HepG2 (cell line): Measurements from ENCODE around the gene COQ6. TPM values are rescaled to one million over a fixed set of nuclear protein-coding genes. Genes with fewer than 3 reads are reported as not detected.

ENCODE experiments used
- ATAC-seq: fragments of 200-7000 bp; cut with Tn5 transposase; 3 replicates; pipeline ENCODE4 v1.9.1; 2020; ENCODE audit warnings: mild to moderate bottlenecking, moderate library complexity
- BruUV-seq: library from RNA; stranded (reverse); fragments of 400-500 nt; replicated peaks from 2 replicates; lab custom pipeline; 2021; lab: Mats Ljungman, UMichigan
- CTCF ChIA-PET: fragments of 300-600 bp; formaldehyde crosslinking; extraction: SDS; loops from one replicate; lab custom pipeline; 2021; ENCODE audit warnings: low total read pairs, inconsistent platforms, low intra/inter-chr PET ratio; lab: Yijun Ruan, JAX
- POLR2A ChIA-PET: fragments of 350-600 bp; sonication (Branson Sonifier 250); formaldehyde crosslinking; loops from one replicate; lab custom pipeline; 2020; ENCODE audit warnings: antibody characterized with exemption, inconsistent platforms; lab: Yijun Ruan, JAX
- DNase-seq: peaks from one replicate; pipeline ENCODE4 v3.0.0-alpha.2; 2015; ENCODE audit warnings: low spot score
- FAIRE-seq: peaks from 3 replicates; lab custom pipeline; 2011; peaks lifted over from hg19 to GRCh38; lab: Jason Lieb, UNC
- H2AFZ ChIP-seq: one replicate; pipeline ENCODE4 v1.6.1; 2011; ENCODE audit warnings: low read length, inconsistent platforms
- H3K27ac ChIP-seq: fragments of 300-600 bp; 3 replicates; pipeline ENCODE4 v1.8.0; 2011; ENCODE audit warnings: mixed run types, mild to moderate bottlenecking, mixed read lengths, low read length, inconsistent platforms; ENCODE audit not compliant: insufficient read depth; ENCODE audit errors: extremely low read length
- H3K27me3 ChIP-seq, 2 experiments: fragments of 200-600 bp in 1 of 2; 2 replicates in 1 of 2; 3 replicates in 1 of 2; pipeline versions ENCODE4 v1.6.0 to v1.8.0; 2011; ENCODE audit warnings: low read length in 2 of 2, mild to moderate bottlenecking in 2 of 2, moderate library complexity in 2 of 2, inconsistent platforms in 1 of 2; ENCODE audit not compliant: insufficient read depth in 2 of 2, control insufficient read depth in 1 of 2
- H3K36me3 ChIP-seq, 2 experiments: fragments of 200-600 bp in 1 of 2; replicated peaks in 1 of 2; 2 replicates in 1 of 2; 3 replicates in 1 of 2; pipeline versions ENCODE4 v1.5.1 to v1.8.0; 2011; ENCODE audit warnings: low read length in 2 of 2, inconsistent platforms in 1 of 2; ENCODE audit not compliant: insufficient read depth in 2 of 2, control insufficient read depth in 1 of 2
- H3K4me1 ChIP-seq: 2 replicates; pipeline ENCODE4 v1.5.1; 2012; ENCODE audit warnings: low read length, inconsistent platforms; ENCODE audit not compliant: insufficient read depth
- H3K4me2 ChIP-seq: 2 replicates; pipeline ENCODE4 v1.6.0; 2011; ENCODE audit warnings: low read depth, low read length, inconsistent platforms
- H3K4me3 ChIP-seq, 3 experiments: fragments of 200-600 bp in 1 of 3; sonication (generic), shearing (Covaris generic) in 1 of 3; replicated peaks in 1 of 3; 2 replicates each; pipeline ENCODE4 v1.5.1; 2011 to 2016; ENCODE audit warnings: low read length in 3 of 3, inconsistent platforms in 2 of 3, low read depth in 2 of 3, mild to moderate bottlenecking in 2 of 3, control low read depth in 1 of 3, mixed read lengths in 1 of 3; ENCODE audit not compliant: insufficient read depth in 1 of 3
- H3K79me2 ChIP-seq: one replicate; pipeline ENCODE4 v1.6.1; 2011; ENCODE audit warnings: low read length, inconsistent platforms; ENCODE audit not compliant: insufficient read depth
- H3K9ac ChIP-seq: 2 replicates; pipeline ENCODE4 v1.6.0; 2011; ENCODE audit warnings: mild to moderate bottlenecking, low read depth, low read length, inconsistent platforms; ENCODE audit not compliant: insufficient read depth
- H3K9me3 ChIP-seq: 2 replicates; pipeline ENCODE4 v1.5.1; 2012; ENCODE audit warnings: mild to moderate bottlenecking, low read length
- H4K20me1 ChIP-seq: 2 replicates; pipeline ENCODE4 v1.6.0; 2011; ENCODE audit warnings: inconsistent platforms, mild to moderate bottlenecking, low read length, moderate library complexity; ENCODE audit not compliant: insufficient read depth
- BCL3 ChIP-seq: sonication (generic); formaldehyde crosslinking; IDR thresholded peaks from 2 replicates; pipeline ENCODE4 v1.5.1; 2020; ENCODE audit warnings: mild to moderate bottlenecking, missing genetic modification reagents, moderate library complexity
- CBX2 ChIP-seq, 2 experiments: fragments of 200-600 bp in 1 of 2; sonication (generic); formaldehyde crosslinking in 1 of 2; IDR thresholded peaks; 2 replicates each; pipeline versions ENCODE4 v1.7.0 to v1.8.1; 2018 to 2022; ENCODE audit warnings: low read depth in 2 of 2, low read length in 1 of 2, mild to moderate bottlenecking in 1 of 2, missing genetic modification reagents in 1 of 2
- CHD2 ChIP-seq: IDR thresholded peaks from 2 replicates; pipeline ENCODE4 v1.6.1; 2011; ENCODE audit warnings: low read depth, low read length, improper control_type of control experiment
- ELK4 ChIP-seq: sonication (generic); formaldehyde crosslinking; IDR thresholded peaks from 2 replicates; pipeline ENCODE4 v1.9.0; 2021; ENCODE audit warnings: missing genetic modification reagents, borderline replicate concordance
- FUBP1 ChIP-seq: sonication (generic); formaldehyde crosslinking; IDR thresholded peaks from 2 replicates; pipeline ENCODE4 v1.5.1; 2020; ENCODE audit warnings: missing genetic modification reagents, mild to moderate bottlenecking, borderline replicate concordance
- GLI4 ChIP-seq: sonication (generic); formaldehyde crosslinking; IDR thresholded peaks from 2 replicates; pipeline ENCODE4 v1.5.1; 2020; ENCODE audit warnings: missing genetic modification reagents, mild to moderate bottlenecking, moderate library complexity, borderline replicate concordance
- RAD21 ChIP-seq: fragments of 450-650 bp; formaldehyde crosslinking; IDR thresholded peaks from 2 replicates; pipeline ENCODE4 v1.5.0; 2020; ENCODE audit warnings: mild to moderate bottlenecking
- SIN3A ChIP-seq: IDR thresholded peaks from 2 replicates; pipeline ENCODE4 v1.6.1; 2011; ENCODE audit warnings: low read depth, mild to moderate bottlenecking, control low read depth, low read length, borderline replicate concordance
- SMAD3 ChIP-seq: sonication (generic); formaldehyde crosslinking; IDR thresholded peaks from 2 replicates; pipeline ENCODE4 v1.4.0; 2020; ENCODE audit warnings: missing genetic modification reagents
- SMARCC2 ChIP-seq: fragments of 450-650 bp; IDR thresholded peaks from 2 replicates; pipeline ENCODE4 v1.6.1; 2017; ENCODE audit warnings: antibody characterized with exemption, mild to moderate bottlenecking
- SRY ChIP-seq: sonication (generic); formaldehyde crosslinking; IDR thresholded peaks from 2 replicates; pipeline ENCODE4 v1.8.0; 2022; ENCODE audit warnings: mild to moderate bottlenecking, missing genetic modification reagents
- ZMYM3 ChIP-seq: sonication (generic); formaldehyde crosslinking; IDR thresholded peaks from 2 replicates; pipeline ENCODE4 v1.5.1; 2020; ENCODE audit warnings: mild to moderate bottlenecking, missing genetic modification reagents
- ZNF20 ChIP-seq: sonication (generic); formaldehyde crosslinking; IDR thresholded peaks from 2 replicates; pipeline ENCODE4 v1.4.0; 2020; ENCODE audit warnings: mild to moderate bottlenecking, moderate library complexity, missing genetic modification reagents
- ZNF468 ChIP-seq: sonication (generic); formaldehyde crosslinking; IDR thresholded peaks from 2 replicates; pipeline ENCODE4 v1.8.0; 2022; ENCODE audit warnings: mild to moderate bottlenecking, moderate library complexity, missing genetic modification reagents
- ZNF775 ChIP-seq: sonication (generic); formaldehyde crosslinking; IDR thresholded peaks from 2 replicates; pipeline ENCODE4 v1.4.0; 2020; ENCODE audit warnings: missing genetic modification reagents, mild to moderate bottlenecking, moderate library complexity, borderline replicate concordance
- WGBS: methylation state at CpG from one replicate; pipeline ENCODE4 v1.1.6; 2017; ENCODE audit warnings: low lambda C conversion rate; 5-methylcytosine and 5-hydroxymethylcytosine counted together
- in situ Hi-C: cut with HindIII; loops from 2 replicates; pipeline ENCODE4 v1.10.0; 2017; ENCODE audit warnings: low pct_unique_long_range_greater_than_20kb; ENCODE audit not compliant: extremely low pct_ligation_motif_present
- intact Hi-C: fragments of 100-400 bp; cut with micrococcal nuclease; formaldehyde crosslinking; loops from one replicate; pipeline ENCODE4 v1.10.0; 2022; ENCODE audit not compliant: unreplicated experiment
- polyA plus RNA-seq, 8 experiments: library from polyadenylated mRNA; depleted of rRNA in 3 of 8; stranded (reverse) in 7 of 8; unstranded in 1 of 8; fragments of >200 nt; fragmentation: Illumina TruSeq in 4 of 8; extraction: Trizol in 4 of 8; gene quantifications; 2 replicates each; pipeline versions ENCODE4 v1.2.1 to v1.2.3, GENCODE V29; 2011 to 2016; ENCODE audit warnings: low read depth in 4 of 8, missing spikeins in 1 of 8, mixed read lengths in 1 of 8; ENCODE audit not compliant: insufficient read depth in 1 of 8
- total RNA-seq, 5 experiments: library from RNA; depleted of rRNA; stranded (reverse); fragments of >200 nt; fragmentation: Illumina TruSeq; extraction: Trizol; gene quantifications; 2 replicates each; pipeline ENCODE4 v1.2.3, GENCODE V29; 2016; ENCODE audit warnings: low read depth in 1 of 5

COQ6 gene
- total and polyA plus RNA-seq, 2 of the 13 experiments (the other 11 are each of a cell fraction or from before 2014, with no cell fraction given) = 18.9 to 34.7 TPM

GRCh38 chr14:73945159-73945670, 4.9 kb upstream of the COQ6 start (continued):
- TF ChIP-seq SMAD3 (CRISPR knock-in tag) = no peak

- in situ Hi-C loops (loop anchor here (5.0 kb wide), 1 partner anchor 64 kb away; the partner anchor contains the start of genes BBOF1 and ENTPD5), intact Hi-C loops (loop anchor here (5.0 kb wide), 1 partner anchor 84 kb away; no protein-coding TSS in a partner anchor)
- H3K4me2 ChIP-seq = no peak overlapping the region
- no peaks in the 10 kb centered on the region for H3K9me3 ChIP-seq
- FAIRE-seq = no peak
- H3K27ac ChIP-seq = no peak overlapping the region
- CTCF ChIA-PET = no interaction called here
- POLR2A ChIA-PET = no interaction called here
- no peak for DNase-seq
- no peaks in the 10 kb centered on the region for H3K27me3 ChIP-seq
- H3K4me3 ChIP-seq = no peak overlapping the region
- peaks cover 8 to 26% of the 10 kb centered on the region in 2 experiments for H3K36me3 ChIP-seq
- TF ChIP-seq CHD2 (no peak), BCL3 (no peak), ZNF775 (no peak), ZMYM3 (CRISPR knock-in tag) (no peak), ELK4 (CRISPR knock-in tag) (no peak), ZNF468 (CRISPR knock-in tag) (no peak), SRY (no peak), SMARCC2 (no peak), RAD21 (CRISPR knock-in tag) (no peak), ZNF20 (CRISPR knock-in tag) (no peak), CBX2 (IDR thresholded peaks at IDR 0.05; ENCODE audit: low read depth, low read length) (no peak), CBX2 (CRISPR knock-in tag; IDR thresholded peaks at IDR 0.05; ENCODE audit: low read depth) (no peak), FUBP1 (CRISPR knock-in tag) (no peak), GLI4 (CRISPR knock-in tag) (no peak), SIN3A (no peak)
- H3K9ac ChIP-seq = no peak overlapping the region
- 100% methylated on average over 1 of the region's 1 CpG for WGBS
- H3K4me1 ChIP-seq = peaks cover 11% of the 10 kb centered on the region
- ATAC-seq = no peak
- no peaks in the 10 kb centered on the region for H4K20me1 ChIP-seq
- H2AFZ ChIP-seq = no peak overlapping the region
- BruUV-seq = no TSS peak
- H3K79me2 ChIP-seq = no peaks in the 10 kb centered on the region
Observed at GRCh38 chr14:73953731-73954130, 3.6 kb downstream of the COQ6 start.
